Retinal pigment epithelial cell (primary cell): Measurements from ENCODE around the gene CMIP.

ENCODE experiments used
- DNase-seq: peaks from one replicate; pipeline ENCODE4 v3.0.0-alpha.2; 2010; ENCODE audit warnings: low read depth
- H3K4me3 ChIP-seq: 2 replicates; pipeline ENCODE4 v1.5.1; 2011; ENCODE audit warnings: mild to moderate bottlenecking, low read length, control low read depth, moderate library complexity
- TF ChIP-seq, protein P1 (sequence below): conservative IDR thresholded peaks from 2 replicates; pipeline ENCODE4 v1.5.1; 2011; ENCODE audit warnings: low read depth, low read length, control low read depth, inconsistent platforms

The CMIP gene

DNA sequence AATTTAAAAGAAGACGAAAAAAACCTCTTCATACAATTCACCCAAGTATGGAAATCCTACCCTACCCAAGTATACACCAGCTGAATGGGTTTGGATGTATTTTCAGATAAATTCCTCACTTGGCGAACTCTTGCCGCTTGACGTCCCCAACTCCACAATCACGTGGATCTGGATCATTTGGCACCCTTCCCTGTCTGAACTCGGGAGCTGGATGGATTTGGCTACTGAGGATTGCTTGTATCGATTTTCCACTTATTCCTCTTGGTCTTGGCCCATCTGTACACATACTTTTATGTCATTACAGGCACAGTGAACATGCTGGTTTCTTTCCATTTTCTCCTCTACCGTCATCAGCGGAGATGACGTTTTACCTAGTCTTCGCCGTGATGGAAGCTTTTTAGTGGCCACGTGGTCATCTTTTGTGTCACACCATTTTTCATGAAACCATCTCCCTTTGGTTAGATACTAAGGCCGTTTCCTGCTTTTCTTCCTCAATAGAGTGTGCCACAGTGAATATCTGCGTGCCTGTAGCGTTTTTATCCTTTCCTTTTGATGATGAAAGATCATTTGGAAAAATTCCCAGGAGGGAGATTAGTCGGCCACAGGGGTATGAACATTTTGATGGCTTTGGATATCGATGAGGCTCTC is 47.1 kb downstream of the CMIP start:
- no peak overlapping the region for H3K4me3 ChIP-seq
- DNase-seq = peak; percentile 56
- TF ChIP-seq, protein P1, sequence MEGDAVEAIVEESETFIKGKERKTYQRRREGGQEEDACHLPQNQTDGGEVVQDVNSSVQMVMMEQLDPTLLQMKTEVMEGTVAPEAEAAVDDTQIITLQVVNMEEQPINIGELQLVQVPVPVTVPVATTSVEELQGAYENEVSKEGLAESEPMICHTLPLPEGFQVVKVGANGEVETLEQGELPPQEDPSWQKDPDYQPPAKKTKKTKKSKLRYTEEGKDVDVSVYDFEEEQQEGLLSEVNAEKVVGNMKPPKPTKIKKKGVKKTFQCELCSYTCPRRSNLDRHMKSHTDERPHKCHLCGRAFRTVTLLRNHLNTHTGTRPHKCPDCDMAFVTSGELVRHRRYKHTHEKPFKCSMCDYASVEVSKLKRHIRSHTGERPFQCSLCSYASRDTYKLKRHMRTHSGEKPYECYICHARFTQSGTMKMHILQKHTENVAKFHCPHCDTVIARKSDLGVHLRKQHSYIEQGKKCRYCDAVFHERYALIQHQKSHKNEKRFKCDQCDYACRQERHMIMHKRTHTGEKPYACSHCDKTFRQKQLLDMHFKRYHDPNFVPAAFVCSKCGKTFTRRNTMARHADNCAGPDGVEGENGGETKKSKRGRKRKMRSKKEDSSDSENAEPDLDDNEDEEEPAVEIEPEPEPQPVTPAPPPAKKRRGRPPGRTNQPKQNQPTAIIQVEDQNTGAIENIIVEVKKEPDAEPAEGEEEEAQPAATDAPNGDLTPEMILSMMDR = no peak

DNA sequence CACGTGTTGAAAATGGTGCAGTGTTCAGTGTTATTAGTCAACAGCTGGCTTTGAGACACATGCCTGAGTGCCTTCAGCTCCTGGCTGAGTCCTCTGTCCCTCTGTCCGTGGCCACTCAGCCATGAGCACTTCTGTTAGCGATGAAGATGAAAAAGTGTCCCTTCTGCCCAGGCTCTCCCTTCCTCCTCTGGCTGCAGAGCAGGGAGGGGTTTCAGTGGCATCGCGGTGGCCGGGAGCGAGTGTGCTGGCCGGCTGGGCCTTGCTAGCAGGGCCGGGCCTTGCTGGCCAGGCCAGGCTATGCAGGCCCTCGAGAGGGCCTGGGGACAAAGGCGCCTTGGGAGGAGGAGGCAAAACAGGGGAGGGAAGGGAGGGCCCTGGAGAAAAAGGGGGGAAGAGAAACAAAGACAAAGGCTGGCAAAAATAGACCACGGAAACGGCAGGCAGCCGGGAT is 47.7 kb downstream of the CMIP start:
- no peak overlapping the region for H3K4me3 ChIP-seq
- TF ChIP-seq, protein P1 = no peak
- DNase-seq = no peak

DNA sequence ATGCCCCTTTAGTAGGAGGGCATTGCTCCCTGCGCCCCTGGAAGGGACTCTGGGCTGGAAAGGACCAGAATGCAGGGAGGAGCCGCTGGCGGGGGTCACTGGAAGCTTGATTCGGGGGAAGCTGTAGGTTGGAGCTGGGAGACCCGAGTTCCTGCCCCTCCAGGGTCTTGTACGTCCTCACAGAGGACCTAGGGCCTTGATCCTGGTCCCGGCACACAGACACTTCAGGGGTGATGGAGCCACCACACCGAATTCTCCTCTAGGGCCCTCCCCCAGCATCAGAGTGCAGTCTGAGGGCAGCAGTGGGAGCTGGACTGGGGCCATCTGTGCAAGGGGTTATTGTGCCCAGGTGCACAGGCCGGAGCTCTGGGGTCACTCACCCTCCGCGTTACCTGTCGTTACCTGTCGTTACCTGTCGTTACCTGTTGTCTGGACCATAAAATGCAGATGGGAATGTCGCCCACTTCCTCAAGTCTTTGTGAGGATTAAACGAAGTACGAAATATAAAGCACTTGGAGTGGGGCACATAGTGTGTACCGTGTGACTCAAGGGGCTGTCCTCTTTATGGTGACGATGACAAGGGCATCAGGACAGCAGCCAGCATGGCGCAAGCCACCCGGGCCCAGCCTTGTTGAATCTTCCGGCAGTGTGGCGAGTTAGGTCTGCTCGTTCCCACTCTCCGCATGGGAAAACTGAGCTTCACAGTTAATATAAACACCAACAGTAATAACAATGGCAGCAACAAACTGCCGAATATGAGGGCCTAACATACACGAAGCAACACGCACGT is 48.6 kb downstream of the CMIP start:
- no peak for DNase-seq
- H3K4me3 ChIP-seq = no peak overlapping the region
- TF ChIP-seq, protein P1 = no peak

DNA sequence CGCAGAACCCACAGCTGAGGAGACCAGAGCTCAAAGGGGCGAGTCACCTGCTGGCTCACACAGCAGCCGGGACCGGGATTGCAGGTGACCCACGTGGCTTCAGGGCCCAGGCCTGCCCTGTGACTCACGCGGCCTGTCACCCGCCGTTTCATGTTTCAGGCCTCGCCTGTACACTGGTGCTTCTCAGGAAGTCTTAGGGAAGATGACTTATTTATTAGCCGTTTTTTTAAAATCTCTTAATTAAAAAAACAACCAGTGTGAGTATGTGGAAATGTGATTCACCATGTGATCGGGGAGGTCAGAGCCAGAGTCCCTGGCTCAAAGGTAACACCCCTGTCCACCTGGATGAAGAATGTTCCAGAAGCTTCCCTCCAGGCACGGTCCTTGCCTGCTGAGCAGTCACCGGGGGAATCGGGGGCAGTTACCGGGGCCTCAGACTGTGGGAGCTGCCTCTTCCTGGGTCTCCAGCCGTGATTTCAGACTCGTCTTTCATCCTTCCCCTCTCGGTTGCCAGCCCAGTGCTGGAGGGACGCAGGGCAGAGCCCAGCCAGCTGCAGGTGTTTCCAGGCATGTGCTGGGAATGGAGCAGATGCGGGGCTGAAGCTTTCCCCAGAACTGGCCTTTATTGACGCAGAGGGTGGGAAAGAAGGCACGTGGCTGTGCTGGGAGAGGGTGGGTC is 49.3 kb downstream of the CMIP start:
- H3K4me3 ChIP-seq = no peak overlapping the region
- peak; percentile 80 for DNase-seq
- TF ChIP-seq, protein P1 = no peak

DNA sequence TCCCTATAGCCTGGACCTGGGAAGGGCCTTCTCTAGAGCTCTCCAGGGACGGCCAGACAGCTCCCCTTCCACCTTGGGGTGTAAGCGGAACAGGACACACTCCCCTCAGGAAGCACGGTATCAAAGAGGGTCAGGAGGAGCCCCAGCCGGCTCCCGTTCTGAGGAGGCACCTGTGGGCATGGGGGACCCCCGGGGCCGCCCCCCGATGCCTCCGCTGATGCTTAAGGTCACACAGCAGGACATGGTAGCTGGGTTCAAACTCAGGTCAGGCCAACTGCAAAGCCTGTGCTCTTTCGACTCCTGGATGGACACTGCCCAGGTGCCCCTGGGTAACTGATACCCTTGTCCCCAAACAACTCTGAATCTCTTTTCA is 49.8 kb downstream of the CMIP start:
- no peak for DNase-seq
- H3K4me3 ChIP-seq = no peak overlapping the region
- TF ChIP-seq, protein P1 = no peak

DNA sequence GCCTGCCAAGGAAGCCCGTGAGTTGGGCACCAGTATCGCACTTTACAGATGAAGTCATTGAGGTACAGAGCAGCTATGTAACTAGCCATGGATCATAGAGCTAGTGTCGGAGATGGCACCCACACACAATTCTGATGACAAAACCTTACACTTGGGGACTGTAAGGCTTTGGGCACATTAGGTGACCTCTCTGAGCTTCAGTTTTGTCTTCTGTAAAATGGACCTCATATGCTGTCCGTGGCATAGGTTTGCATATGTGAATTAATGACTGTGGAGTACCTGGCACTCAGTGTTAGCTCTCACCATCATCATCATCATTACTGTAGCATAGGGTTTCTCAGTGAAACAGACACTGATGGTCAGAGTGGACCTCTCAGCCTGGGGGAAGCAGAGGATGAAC is 50.3 kb downstream of the CMIP start:
- DNase-seq = no peak
- H3K4me3 ChIP-seq = no peak overlapping the region
- TF ChIP-seq, protein P1 = no peak
